Lower lobe of right lung (tissue), 2 donors: ENCODE data around the gene TP53AIP1. TPM values are rescaled to one million over a fixed set of nuclear protein-coding genes. Genes with fewer than 3 reads are reported as not detected.

Experiments used
- ATAC-seq, 2 donors: fragments of 200-7000 bp; cut with Tn5 transposase; one replicate each; pipeline ENCODE4 v1.9.1; 2020 to 2022; ENCODE audit warnings: mild to moderate bottlenecking in 2 of 2, moderate library complexity in 2 of 2
- DNase-seq: peaks from one replicate; pipeline ENCODE4 v3.0.0-alpha.2; 2020
- H3K27ac ChIP-seq: fragments of 200-600 bp; one replicate; pipeline ENCODE4 v1.8.0; 2022
- H3K27me3 ChIP-seq: fragments of 200-600 bp; one replicate; pipeline ENCODE4 v1.8.0; 2022; ENCODE audit warnings: low read depth
- H3K36me3 ChIP-seq: fragments of 200-600 bp; one replicate; pipeline ENCODE4 v1.8.0; 2022; ENCODE audit warnings: mild to moderate bottlenecking
- H3K4me1 ChIP-seq: fragments of 200-600 bp; one replicate; pipeline ENCODE4 v1.8.0; 2022
- H3K4me3 ChIP-seq: fragments of 200-600 bp; one replicate; pipeline ENCODE4 v1.8.0; 2022; ENCODE audit warnings: mild to moderate bottlenecking
- H3K9me3 ChIP-seq: fragments of 200-600 bp; one replicate; pipeline ENCODE4 v1.8.0; 2022
- CTCF ChIP-seq: fragments of 200-600 bp; IDR thresholded peaks from one replicate; pipeline ENCODE4 v1.8.0; 2022; ENCODE audit warnings: antibody characterized with exemption, mild to moderate bottlenecking
- intact Hi-C: fragments of 100-400 bp; cut with DNase I; formaldehyde crosslinking; loops from one replicate; pipeline ENCODE4 v1.11.0; 2022
- total RNA-seq: library from RNA; stranded (reverse); fragmentation: NEBNext Ultra II Directional; extraction: Animal tissue kit (Norgen Biotek cat#: 25700); gene quantifications from one replicate; pipeline ENCODE4 v1.2.1, GENCODE V29; 2021
- donor health status: DM: no; HTN: yes; CAD: no; lungs with severe emphysema.

TP53AIP1 gene
- total RNA-seq, 1 donor from 2014 or later, result not detected

- H3K36me3 ChIP-seq, result no peaks in the 10 kb centered on the region
- DNase-seq (no peak), ATAC-seq (no peak)
- H3K27me3 ChIP-seq, result no peaks in the 10 kb centered on the region
- H3K9me3 ChIP-seq, result no peaks in the 10 kb centered on the region
- intact Hi-C loops, result no loop called here
- peaks cover 30% of the 10 kb centered on the region for H3K4me1 ChIP-seq
- H3K27ac ChIP-seq, result no peak overlapping the region
- H3K4me3 ChIP-seq, result no peak overlapping the region
- no peak for TF ChIP-seq CTCF
Measured at GRCh38 chr11:128911701-128912100, 31.0 kb downstream of the TP53AIP1 start.

- H3K36me3 ChIP-seq, result no peaks in the 10 kb centered on the region
- no peaks in the 10 kb centered on the region for H3K9me3 ChIP-seq
- H3K4me3 ChIP-seq, result no peak overlapping the region
- no peaks in the 10 kb centered on the region for H3K27me3 ChIP-seq
- TF ChIP-seq CTCF, result no peak
- ATAC-seq (no peak), DNase-seq (no peak)
- intact Hi-C loops, result no loop called here
- H3K4me1 ChIP-seq, result peaks cover 31% of the 10 kb centered on the region
- H3K27ac ChIP-seq, result no peak overlapping the region
Measured at GRCh38 chr11:128911239-128911638, 31.4 kb downstream of the TP53AIP1 start.

GRCh38 chr11:128910576-128910975 is 32.1 kb downstream of the TP53AIP1 start:
- TF ChIP-seq CTCF, result no peak
- ATAC-seq, result no peak
- no peaks in the 10 kb centered on the region for H3K27me3 ChIP-seq

GRCh38 chr11:128909438-128910125 is 33.1 kb downstream of the TP53AIP1 start:
- no peak overlapping the region for H3K27ac ChIP-seq
- H3K27me3 ChIP-seq, result no peaks in the 10 kb centered on the region
- H3K4me3 ChIP-seq, result no peak overlapping the region
- TF ChIP-seq CTCF, result no peak
- no peak for ATAC-seq
- H3K9me3 ChIP-seq, result no peaks in the 10 kb centered on the region
- H3K4me1 ChIP-seq, result peaks cover 45% of the 10 kb centered on the region
- intact Hi-C loops, result no loop called here
- DNase-seq, result no peak
- H3K36me3 ChIP-seq, result no peaks in the 10 kb centered on the region

More at GRCh38 chr11:128910576-128910975, 32.1 kb downstream of the TP53AIP1 start:
- Histone ChIP-seq H3K27ac (no peak overlapping the region), H3K9me3 (no peaks in the 10 kb centered on the region), H3K4me1 (peaks cover 37% of the 10 kb centered on the region), H3K4me3 (no peak overlapping the region), H3K36me3 (no peaks in the 10 kb centered on the region)
- intact Hi-C loops, result no loop called here
- DNase-seq, result no peak

GRCh38 chr11:128908391-128909246 is 34.1 kb downstream of the TP53AIP1 start:
- Histone ChIP-seq H3K9me3 (no peaks in the 10 kb centered on the region), H3K4me3 (no peak overlapping the region), H3K4me1 (peaks cover 52% of the 10 kb centered on the region), H3K27ac (no peak overlapping the region), H3K27me3 (no peaks in the 10 kb centered on the region), H3K36me3 (no peaks in the 10 kb centered on the region)
- TF ChIP-seq CTCF, result no peak
- intact Hi-C loops, result no loop called here
- DNase-seq, result peak; percentile 72
- ATAC-seq, result peak in 1 of 2 donors; percentile 40
